Activated CD4-positive, alpha-beta T cell treated with anti-CD3 and anti-CD28 coated beads for 4 hours (primary cell): Measurements from ENCODE around the gene PRKACB.
"Not testable (repeated sequence)": the region's sequence is repeated elsewhere in the genome, so short reads cannot be mapped to it uniquely, and the experiment has no call there.

Source experiments
- DNase-seq, 2 donors: peaks; one replicate each; pipeline ENCODE4 v3.0.0-alpha.2; 2020

The PRKACB gene

DNA sequence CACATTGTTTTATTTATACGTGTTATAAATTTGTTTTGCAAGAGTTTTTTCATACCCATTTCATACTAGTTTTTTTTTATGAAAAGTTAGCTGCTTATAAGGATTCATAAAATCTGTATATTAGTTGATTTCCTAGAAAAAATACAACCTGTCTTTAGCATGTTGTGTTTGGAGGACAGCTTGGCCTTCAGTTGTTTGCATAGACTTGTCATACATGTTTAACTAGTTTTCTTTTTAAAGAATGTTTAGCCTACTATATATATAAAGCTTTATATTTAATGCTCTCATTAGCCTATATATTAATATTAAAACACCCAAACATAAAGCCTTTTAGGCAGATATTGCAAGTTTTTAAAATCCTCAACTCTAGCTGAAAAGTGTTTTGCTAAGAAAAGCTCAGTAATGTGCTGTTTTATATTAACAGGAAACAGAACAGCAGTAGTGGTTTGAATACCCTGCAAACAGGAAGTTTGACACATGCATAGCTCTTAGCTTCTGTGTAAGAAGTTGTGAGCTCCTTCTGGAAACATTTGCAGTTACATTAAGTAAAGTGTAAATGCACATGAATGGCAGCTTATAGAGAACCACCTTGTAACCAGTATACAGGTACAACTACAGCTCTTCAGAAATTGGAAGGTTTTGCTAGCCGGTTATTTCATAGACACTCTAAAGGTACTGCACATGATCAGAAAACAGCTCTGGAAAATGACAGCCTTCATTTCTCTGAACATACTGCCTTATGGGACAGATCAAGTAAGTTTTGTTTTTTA is at the start of gene PRKACB:
Gene PRKACB, plus strand, starts transcription at position 476 of the 770 bp plus-strand sequence. Its CDS starts 91 bp downstream, at position 567.
- DNase-seq: peak in 1 of 2 donors; percentile 21

DNA sequence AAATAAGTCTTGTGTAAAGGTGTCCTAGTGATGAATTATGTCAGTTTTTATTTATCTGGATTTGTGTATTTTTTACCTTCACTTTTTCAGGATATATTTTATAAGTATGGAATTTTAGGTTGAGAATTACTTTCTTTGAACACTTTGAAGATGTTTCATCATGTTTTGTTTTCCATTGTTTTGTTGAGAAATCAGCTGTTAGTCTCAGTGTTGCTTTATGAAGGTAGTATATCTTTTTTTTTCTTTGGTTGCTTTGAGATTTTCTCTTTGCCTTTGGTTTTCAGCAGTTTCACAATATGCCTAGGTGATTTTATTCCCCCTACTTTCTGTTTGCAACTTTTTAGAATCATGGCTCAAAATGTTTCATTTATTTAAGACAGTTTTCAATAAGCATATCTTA is 48.8 kb upstream of the PRKACB start:
- no peak for DNase-seq

DNA sequence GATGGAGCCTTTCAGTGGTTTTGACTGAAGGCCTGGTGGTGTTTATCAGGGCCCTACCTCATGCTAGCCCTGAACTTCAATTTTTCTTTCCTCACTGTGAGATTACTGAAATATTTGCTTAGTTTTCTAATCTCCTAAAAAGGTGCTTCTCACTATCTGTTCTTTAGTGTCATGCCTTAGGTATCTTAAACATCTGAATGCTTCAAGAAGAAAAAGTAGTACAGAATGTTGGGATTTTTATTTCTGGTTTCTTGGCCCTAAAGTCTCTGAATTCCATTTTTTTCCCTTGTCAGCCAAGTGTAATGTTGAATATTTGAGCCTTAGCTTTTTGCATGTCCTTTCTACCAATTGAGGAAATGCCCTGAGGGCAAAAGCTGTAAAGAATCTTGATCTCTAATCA is 47.9 kb upstream of the PRKACB start:
- DNase-seq: no peak

DNA sequence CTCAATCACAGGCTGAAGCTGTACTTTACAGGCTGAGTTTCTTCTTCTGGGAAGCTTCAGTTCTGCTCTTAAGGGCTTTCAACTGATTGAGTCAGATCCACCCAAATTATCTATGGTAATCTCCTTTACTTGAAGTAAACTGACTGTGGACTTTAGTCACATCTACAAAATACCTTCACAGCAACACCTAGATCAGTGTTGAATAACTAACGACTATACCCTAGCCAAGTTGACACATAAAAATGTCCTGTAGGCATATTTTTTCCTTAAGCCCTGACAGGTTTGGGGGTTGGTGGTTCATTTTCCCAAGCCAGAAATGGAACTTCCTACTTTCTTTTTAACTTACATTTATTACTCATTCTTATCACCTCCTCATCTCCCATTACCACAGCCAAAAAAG is 42.9 kb upstream of the PRKACB start:
- DNase-seq: no peak

DNA sequence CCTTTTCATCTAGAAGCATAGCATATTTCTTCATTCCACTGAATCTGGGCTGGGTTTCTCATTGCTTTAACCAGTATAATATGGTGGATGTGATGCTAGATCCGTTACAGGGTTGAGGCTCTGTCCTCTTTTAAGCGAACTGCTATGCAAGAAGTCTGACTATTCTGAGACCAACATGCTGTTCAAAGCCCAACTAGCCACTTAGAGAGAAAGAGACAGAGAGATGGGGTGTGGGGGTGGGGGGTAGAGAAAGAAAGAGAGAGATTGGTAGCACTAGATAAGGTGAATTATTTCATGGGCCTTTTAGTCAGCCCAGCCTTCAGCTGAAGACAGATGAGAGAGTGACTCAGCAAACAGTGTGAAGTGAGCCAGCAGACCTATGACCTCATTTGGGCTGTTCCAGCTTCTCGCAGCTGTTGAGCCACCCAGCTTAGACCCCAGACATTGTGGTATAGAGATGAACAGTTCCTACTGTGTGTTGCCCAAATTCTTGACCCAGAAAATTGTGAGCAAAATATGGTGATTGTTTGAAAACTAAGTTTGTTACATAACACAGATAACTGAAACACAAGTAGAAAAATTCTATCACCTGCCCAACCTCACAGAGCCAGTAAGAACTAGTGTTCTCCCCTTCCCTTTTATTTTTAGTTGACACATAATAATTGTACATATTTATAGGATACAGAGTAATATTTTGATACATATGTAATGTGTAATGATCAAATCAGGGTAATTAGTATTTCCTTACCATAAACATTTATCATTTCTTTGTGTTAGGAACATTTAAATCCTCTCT is 40.7 kb upstream of the PRKACB start:
- DNase-seq: no peak

DNA sequence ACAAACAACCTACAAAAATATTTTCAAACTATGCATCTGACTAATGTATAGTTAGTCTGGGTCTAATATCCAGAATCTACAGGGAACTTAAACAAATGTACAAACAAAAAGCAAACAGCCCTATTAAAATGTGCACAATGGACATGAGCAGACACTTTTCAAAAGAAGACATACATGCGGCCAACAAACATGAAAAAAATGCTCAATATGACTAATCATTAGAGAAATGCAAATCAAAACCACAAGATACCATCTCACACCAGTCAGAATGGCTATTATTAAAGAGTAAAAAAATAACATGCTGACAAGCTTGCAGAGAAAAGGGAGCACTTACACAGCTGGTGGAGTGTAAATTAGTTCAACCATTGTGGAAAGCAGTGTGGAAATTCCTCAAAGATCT is 36.5 kb upstream of the PRKACB start:
- not testable (repeated sequence) for DNase-seq

DNA sequence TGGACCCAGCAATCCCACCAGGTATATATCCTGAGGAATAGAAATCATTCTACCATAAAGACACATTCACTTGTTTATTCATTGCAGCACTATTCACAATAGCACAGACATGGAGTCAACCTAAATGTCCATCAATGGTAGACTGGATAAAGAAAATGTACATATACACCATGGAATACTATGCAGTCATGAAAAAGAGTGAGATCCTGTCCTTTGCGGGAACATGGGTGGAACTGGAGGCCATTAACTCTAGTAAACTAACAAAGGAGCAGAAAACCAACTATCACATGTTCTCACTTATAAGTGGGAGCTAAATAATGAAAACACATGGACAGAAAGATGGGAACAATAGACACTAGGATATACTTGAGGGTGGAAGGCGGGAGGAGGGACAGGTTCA is 36.1 kb upstream of the PRKACB start:
- no peak for DNase-seq

DNA sequence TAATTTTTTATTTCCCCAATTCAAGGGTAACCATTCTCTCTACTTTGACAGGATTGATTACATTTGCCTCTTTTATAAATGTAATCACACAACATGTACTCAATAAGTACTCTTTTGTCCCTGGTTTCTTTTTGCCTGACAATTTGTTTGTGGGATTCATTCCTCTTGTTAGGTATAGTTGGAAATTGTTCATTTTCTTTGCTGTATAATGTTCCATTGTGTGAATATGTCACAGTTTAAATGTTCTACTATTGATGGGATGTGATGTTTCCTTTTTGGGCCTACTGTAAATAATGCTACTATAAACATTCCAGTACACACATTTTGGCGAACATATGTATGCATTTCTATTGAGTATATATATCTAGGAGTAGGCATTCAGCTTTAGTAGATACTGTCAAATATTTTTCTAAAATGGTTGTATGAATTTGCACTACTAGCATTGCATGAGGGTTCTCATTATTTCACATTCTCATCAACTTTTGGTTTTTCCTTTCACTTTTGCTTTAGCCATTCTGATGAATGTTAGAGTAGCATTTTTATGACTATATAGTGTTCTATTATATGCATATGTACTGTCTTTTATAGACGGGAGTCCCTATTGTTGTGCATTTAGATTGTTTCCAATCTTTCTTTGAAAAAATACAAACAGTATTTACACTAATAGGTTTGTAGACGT is 35.0 kb upstream of the PRKACB start:
- DNase-seq: no peak

DNA sequence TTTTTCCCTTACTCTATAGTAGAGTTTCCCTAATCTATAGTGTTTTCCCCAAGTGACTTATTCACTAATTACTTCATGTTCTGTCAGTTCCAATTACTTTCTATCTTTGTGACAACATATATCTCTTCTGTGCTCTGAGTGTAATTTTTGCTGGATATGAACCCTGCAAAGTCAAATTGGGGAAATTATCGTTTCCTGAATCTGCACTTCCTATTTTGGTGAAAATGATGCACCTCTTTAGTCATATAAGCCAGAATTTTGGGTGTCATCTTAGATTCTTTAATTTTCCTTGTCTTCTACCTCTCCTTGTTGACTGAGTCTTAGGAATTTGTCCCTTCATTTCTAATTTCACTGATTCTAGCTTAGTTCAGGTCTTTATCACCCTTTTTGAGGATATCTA is 33.4 kb upstream of the PRKACB start:
- no peak for DNase-seq

DNA sequence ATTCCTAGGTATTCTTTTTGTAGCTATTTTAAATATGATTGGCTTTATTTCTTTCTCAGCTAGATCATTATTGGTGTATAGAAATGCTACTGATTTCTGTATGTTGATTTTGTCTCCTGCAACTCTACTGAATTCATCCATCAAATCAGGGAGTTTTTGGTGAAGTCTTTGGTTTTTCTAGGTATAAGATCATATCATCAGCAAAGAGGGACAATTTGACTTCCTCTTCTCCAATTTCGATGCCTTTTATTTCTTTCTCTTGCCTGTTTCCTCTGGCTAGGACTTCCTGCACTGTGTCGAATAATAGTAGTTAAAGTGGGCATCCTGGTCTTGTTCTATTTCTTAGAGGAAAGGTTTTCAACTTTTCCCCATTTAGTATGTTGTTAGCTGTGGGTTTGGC is 27.5 kb upstream of the PRKACB start:
- DNase-seq: no peak

DNA sequence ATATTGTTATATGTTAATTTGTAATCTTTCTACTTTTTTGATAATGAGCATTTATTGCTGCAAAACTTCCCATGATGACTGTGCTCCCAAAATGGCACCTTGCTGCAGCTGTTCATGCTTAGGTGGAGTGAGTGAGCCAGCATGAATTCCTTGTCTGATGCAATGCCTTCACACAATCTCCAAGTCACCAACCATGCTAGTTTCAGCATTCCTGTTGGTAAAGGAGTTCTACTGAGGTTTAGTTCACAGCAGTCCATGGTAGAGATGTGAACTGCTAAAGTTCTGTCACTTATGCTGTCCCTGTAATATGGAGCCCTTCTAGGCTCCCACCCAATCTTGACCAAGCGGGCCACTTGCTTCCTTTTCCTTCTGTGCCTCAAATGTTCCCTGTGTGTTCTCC is 26.2 kb upstream of the PRKACB start:
- DNase-seq: no peak

DNA sequence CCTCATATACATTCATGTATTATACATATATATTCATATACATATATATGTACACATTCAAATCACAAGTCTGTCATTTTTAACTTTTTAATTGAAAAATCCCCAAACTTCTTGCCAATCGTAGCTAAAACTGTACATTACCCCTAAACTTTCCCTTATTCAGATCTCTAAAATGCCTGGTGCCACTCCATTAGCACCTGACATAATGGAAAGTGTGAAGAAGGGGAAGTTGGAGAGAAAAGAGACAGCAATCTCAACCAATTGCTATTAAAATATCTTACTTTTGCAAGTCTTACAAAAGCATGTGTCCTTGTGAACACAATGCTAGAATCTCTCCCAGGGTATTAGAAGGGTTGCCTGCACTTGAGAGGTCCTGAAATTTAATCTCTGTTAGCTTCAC is 22.7 kb upstream of the PRKACB start:
- DNase-seq: no peak

DNA sequence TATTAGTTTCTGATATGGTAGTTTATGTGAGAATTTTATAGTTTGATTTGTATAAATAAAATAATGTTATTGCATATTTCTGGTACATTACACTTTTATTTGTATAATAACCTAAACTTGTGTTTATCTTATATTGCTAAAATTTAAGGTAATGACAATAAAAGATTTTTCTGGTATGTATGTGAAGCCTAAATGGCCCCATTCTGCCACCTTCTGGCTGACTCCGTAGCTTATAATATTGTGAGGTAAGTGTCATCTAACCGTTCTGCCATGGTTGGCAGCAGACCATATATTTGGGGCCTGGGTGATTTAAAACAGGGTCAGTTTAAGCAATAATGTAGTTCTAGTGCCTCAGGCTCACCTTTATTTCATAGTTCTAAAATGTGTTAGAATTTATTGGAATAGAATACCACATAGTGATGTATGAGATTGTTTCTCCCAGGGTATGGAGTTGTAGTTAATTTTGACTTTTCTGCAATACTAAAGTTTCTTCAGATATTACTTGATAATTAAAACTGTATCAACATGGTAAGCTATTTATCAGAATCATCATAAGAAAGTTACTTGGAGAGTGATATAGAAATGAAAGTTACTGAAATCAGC is 21.2 kb upstream of the PRKACB start:
- DNase-seq: peak; percentile 46 to 56

DNA sequence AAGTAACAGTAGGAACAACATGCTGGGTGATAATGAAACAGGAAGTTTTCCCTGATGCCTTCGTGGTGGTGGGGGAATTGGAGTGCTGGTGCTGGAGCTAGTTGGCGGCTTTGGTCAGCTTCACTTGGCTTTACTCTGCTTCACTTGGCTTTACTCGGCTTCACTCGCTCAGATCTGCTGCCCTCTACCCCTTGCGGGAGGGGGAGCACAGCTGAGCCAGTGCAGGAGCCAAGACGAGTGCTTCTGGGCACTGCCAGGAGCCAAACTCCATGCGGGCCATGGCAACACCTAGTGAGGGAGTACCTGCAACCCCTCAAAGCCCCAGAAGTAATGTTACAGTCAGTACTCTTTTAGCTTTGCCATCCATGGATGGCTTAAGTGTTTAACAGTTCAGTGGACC is 10.6 kb upstream of the PRKACB start:
- DNase-seq: no peak

DNA sequence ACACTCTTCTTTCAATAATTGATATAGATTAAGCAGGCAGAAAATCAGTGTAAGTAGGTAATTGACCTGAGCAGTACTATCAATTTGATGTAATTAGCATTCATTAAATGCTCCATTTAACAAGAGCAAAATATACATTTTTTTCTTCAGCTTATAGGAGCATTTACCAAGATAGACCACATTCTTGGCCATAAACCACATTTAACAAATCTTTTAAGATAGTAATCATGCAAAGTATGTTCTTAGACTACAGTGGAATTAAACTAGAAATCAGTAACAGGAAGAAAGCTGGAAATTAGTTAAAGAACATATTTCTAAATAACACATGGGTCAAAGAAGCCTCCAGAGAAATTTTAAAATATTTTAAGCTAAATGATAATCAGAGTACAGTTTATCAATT is 8.7 kb upstream of the PRKACB start:
- no peak for DNase-seq

DNA sequence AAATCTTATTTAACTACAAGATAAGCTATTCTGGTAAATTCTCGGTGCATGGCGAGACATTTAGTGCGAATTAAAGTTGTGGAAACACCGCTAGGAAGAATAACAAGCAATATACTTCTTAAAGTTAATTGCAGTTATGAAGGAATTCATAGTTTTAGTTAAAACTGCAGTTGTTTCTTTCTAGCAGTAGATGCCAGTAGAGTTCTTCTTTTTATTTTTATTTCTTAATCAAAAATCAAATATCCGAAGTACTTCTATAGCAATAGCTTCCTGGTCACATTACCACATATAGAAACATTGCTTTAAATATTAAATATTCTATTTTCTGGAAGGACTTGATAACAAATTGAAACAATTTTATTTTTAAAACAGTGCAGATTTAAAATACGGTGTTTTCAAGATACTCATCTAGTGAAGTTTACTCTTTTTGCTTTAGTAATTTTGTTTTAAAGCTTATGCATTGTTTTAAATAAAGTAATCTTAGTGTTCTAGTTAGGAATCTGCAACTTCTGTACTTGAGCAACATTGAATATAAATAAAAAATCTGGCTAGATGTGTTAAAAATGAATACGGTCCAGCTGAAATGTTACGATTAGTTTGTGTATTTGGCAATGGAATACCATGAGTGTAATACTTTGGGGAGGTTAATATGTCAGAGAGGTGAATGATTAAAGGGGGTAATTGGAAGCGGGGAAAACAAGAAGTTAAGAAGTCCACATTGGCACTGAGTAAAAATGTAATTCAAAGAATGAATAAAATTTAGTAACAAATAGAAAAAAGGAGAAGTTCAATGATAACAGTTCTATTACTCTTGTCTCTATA is 2.7 kb upstream of the PRKACB start:
- no peak for DNase-seq

DNA sequence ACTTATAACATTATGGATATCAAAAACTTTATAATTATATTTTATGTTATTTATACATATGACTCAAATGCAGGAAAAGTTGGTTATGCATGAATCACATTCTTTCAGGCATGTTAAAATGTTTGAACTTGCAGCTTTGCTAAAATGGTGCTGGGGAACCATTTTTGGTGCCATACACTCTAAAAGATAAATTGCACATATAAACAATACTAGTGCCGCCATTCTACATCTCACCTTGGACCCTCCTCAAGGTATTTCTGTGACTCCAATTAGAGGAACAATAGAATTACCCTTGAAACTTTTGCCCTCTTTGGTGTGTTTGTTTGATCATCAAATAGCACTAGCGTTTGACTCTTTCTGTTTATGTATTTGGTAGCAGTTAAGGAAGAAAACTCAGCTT is 997 bp downstream of the PRKACB start:
- no peak for DNase-seq

DNA sequence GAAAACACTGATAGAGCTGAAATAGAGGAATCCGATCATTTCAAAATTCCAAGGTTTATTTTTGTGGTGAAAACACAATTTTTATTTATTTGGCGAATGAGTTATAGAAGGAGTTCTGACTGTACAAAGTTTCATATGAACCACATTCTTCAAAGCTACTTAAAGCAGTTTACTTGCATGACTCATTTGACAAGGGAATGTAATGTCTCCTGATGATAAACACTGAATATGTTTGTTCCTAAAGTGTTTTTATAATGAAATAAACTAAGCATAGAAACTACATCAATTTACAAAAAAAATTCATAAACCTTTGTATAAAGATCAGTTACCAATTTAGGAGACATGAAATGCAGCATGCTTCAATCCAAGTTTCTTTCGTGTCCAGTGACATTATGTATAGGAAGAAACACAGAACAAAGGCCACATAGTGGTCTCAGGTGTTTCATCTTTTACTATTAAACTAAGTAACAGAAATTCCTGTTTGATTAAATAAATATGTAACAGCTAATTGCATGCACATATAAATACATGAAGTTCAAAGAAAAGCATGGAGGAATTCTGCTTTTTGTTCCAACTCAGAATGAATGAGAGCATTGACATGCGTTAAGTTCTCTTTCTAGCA is 2.5 kb downstream of the PRKACB start:
- no peak for DNase-seq

DNA sequence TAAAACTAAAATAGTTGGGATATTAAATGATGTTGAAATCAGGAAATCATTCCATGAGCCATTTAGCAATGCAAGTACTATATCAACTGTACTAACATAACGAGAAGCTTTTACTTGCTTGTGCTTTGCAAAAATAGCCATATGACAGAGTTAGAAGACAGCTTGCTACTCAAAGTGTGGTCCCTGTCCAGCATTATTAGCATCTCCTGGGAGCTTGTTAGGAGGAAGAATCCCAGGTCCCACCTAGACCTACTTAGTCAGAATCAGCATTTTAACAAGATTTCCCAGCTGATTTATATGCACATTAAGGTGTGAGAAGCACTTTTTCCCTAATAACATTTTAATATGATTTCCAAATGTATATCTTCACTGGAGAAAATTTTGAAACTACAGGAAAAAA is 4.7 kb downstream of the PRKACB start:
- no peak for DNase-seq

DNA sequence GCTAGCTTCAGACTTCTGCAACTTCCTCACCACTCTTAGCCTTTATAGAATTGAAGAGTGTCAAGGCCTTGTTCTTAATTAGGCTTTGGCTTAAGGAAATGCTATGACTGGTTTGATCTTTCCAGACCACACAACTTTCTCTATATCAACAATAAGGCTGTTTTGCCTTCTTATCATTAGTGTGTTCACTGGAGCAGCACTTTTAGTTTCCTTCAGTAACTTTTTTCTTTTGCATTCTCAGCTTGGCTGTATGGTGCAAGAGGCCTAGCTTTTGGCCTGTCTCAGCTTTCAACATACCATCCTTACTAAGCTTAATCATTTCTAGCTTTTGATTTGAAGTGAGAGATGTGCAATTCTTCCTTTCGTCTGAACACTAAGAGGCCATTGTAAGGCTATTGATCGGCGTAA is 8.6 kb downstream of the PRKACB start:
- DNase-seq: no peak

DNA sequence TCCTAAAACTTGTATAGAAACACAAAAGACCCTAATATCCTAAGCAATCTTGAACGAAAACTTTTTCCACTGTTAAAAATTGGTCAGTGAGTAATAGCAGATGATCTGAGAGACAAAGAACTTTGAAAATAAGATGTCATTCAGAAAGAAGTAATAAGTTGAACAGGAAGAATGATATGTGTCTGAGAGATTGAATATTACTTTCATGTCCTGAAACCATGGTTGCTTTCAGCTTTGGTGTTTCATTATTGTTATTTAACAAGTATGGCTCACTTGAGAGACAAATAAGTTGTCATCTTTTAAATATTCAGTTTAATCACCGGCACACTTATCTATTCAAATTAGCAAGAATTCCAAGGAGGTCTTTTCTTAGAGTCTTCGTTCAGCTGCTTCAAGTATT is 11.4 kb downstream of the PRKACB start:
- DNase-seq: no peak

DNA sequence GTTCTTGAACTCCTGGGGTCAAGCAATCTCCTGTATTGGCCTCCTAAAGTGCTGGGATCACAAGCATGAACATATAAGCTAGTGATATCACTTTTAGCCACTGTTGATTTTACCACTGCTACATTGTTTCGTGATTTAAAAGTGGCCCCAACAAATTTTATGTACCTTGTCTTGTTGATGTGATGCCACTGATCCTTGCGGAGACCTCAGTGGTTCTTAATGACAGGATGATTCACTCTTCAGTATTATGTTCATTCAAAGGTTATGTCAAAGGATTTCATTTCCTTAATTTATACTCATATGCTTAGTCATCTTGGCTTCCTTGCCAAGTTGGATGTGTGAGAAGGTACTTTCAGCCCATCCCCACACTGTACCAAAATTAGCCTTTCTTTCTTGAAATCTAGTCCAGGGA is 12.1 kb downstream of the PRKACB start:
- no peak for DNase-seq
